ENCODE measurements around the gene BAG5.
"Not testable (repeated sequence)": the region's sequence is repeated elsewhere in the genome, so short reads cannot be mapped to it uniquely, and the experiment has no call there.

The BAG5 gene

DNA sequence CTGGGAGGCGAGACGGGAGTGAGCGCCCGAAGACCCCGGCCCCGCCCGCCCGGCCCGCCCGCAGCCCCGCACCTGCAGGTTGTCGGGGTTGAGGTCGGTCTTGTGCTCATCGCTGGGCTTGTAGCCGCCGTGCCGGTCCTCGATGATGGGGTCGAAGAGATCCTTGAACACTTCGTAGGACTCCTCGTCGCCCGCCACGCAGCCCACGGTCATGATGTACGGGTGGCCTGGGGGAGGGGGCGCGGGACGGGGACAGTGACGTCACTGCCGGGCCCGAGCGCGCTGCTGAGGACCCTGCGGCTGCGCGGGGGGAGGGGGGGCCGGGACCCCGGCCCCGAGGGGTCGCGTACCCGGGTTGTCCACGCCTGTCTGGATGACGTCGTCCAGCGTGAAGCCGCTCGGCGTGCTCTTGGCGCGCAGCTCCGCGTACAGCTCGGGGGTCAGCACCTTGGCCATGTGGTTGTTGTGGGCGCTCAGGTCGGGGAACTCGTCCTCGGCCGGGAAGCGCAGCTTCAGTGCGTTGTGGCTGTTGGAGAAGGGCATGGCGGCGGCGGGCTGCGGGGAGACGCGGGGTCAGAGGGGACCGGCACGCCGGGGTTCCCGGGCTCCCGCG, 40.4 kb downstream of the BAG5 start:
- peak; percentile 21 for DNase-seq

DNA sequence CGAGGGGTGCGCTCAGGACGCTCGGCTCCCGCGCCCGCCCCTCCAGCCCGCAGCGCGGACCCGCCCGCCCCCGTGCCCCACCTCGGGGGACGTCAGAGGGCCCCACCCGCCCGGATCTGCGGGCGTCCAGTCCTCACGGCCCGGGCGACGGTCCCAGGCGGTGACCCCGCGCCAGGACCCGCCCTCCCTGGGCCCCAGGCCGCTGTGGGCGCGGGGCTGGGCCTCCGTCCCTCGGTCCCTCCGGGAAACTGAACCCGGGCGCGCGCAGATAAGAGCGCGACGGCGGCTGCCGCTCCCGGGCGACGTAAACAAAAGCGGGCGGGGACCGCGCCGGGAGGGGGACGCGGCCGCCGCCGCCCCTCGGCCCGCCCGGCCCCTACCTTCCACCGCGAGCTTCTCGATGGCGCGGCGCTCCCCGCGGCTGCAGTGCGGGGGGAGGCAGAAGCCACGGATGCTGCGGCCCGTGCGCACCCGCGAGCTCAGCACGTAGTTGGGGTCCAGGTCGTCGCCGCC, 41.0 kb downstream of the BAG5 start:
- no peak for DNase-seq

DNA sequence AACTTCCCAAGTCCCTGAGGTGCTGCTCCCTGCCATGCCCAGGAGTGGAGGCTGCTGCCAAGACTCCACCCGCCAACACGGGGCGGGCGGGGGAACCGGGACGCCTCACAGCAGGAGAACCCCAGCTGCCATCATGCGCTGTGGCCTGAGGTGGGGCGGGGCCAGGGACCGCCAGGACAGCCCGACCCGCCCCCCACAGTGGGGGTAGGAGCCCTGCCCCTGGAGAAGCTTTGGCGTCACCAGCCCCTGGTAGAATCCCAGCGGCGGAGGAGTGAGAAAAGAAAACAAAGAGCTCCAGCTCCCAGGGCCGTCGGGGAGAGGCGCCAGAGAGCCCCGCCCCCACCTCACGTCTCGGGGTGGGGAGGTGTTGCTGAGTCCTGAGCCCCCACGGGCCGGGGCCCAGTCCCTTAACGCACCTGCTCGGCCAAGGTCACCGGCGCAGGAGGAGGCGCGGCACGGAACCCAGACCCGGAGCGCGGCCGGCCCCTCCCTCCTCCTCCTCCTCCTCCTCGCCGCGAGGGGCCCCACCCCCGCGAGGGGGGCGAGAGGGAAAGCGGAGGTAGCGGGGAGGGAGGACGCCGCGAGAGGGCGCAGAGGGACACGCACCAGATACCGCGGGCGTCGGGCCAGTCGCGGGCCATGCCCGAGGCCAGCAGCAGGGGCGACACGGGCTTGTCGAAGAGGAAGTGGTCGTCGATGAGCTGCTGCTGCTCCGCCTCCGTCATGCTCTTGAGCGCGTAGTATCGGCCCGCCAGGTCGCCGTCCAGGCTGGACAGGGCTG, 41.6 kb downstream of the BAG5 start:
- peak; percentile 51 for DNase-seq

DNA sequence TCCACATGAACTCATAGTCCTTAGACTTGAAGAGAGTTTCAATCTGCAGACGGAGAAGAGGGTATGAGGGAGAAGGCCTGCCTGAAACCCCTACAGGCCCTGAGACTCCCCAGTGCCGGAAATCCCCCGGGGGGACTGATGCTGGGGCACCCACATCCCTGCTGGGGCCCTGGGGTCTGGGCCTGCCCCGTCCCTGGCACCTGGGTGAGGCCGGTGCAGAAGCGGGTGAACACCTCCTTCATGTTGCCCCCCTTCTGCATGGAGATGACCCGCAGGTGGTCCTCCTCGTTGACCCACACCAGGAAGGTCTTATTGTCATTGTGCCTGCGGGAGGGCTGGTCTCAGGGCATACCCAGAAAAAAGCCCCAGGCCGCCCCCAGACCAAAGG, 42.2 kb downstream of the BAG5 start:
- no peak for DNase-seq

DNA sequence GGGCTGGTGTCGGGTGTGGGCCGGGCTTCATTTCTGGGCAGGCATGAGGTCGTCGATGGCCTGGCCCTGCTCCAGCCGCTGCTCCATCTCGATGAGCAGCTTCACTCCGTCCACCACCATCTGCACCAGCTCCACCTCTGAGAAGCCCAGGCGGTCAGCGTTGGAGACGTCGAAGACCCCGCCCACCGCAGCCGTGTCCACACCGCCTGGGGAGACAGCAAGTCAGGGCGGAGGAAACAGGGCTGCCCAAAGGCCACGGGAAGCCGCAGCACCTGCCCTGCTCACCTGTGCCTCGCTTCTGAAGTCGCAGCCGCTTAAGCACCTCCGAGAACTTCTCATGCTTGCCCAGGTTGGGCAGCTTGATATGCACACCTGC, 42.6 kb downstream of the BAG5 start:
- no peak for DNase-seq

DNA sequence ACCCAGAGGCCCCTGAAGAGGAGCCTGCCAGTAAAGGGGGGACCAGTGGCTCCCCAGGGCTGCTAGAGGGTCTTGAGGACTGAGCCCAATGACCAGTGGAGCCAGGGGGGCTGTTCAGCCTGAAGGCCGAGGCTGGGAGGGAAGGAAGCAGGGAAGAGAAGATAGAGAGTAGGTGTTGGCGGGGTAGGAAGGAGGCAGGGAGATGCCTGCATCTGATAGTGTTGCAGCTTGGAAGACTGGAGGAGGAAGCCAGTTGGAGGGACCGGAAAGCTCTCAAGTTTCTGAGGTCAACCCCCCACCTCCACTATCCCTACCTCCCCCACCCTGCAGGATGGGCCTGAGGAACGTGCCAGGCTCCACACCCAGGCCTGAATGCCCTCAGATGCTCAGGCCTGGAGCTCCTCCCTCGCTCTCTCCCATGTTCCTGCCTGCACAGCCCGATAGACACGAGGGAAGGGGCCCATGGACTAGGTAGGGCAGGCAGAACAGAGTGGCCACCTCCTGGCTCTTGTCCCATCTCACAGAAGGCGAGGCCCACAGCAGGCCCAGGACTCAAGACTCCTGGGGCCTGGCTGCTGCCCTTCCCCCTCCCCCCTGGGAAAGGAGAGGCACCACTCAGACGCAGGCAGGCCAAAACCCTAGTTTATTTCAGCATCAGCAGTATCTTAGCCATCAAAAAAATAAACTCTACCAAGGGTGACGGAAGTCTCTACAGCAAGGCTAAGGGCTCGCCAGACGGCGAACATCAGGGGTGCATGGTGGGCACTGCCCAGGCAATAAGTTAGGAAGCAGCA, 43.2 kb downstream of the BAG5 start:
- DNase-seq, result no peak

DNA sequence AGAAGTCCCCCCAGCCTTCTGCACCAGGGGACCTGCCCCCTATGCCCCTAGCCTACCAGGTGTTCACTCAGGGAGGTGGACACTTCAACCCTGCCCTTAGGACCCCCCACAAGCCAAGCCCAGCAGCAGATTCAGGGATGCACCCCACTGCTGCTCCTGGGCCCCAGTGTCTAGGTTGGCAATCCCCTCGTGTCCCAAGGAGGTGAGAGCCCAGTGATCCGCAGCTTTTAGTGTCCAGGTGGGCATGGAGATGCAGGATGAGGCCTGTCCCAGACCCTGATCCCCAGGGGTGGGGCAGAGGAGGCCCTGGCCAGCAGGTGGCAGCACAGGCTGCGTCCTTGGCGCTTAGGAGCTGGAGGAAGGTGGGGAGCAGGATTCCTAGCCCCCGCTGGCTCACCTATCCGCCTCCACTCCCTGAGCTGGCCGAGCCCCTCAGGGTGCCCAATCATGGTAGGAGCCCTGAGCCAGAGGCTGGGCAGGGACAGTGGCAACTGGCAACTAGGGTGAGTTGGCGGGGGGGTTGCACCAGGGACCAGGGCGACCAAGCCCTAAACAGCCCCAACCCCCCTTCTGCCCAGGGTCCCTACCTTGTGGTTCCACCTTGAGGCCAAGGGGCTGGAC, 43.9 kb downstream of the BAG5 start:
- DNase-seq, result peak; percentile 11

DNA sequence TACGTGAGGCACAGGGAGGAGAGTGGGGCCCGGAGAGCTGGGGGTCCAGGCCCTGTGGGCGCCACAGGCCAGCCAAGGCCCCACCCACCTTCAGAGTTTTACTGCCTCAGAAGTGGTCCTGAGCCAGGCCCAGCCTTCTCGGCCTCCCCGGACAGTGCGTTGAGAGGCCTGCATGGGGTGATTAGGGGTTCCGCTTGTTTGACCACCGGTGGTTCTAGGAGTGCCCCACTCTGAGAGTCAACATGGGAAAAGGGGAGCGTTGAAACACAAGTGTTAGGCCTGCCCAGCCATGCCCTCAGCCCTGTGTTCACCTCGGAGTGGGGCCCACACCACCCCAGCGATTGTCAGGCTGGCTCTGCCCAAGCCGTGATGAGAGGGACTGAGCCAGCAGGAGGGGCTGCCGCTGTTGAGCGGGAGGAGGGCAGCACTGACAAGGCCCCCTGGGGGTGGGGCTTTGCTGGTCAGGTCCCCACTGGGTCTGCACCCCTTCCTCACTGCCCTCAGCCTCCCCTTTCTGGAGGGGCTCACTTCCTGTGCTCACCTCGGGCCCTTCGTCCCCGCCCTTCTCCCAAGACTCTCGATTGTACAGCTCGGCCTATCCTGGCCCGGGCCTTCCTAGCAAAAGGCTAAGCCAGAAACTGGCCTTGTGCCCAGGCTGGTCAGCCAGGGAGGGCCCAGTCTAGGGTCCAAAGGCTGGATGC, 44.6 kb downstream of the BAG5 start:
- DNase-seq, result no peak

DNA sequence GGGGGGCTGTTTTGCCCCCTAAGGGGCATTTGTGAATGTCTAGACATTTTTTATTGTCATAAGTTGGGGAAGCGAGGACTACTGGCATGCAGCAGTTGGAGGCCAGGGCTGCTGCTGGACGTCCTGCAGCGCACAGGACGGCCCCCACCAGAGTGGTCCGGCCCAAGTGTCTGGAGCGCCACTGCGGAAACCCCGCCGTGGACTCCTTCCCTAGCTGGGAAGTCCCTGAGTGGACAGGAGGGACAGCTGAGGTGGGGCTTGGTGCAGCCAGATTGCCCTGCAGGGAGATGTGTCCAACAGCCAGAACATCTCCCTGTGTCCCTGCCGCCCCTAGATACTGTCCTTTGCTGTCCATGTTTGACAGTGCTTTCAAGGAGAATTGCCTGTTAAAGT, 45.3 kb downstream of the BAG5 start:
- DNase-seq, result no peak

DNA sequence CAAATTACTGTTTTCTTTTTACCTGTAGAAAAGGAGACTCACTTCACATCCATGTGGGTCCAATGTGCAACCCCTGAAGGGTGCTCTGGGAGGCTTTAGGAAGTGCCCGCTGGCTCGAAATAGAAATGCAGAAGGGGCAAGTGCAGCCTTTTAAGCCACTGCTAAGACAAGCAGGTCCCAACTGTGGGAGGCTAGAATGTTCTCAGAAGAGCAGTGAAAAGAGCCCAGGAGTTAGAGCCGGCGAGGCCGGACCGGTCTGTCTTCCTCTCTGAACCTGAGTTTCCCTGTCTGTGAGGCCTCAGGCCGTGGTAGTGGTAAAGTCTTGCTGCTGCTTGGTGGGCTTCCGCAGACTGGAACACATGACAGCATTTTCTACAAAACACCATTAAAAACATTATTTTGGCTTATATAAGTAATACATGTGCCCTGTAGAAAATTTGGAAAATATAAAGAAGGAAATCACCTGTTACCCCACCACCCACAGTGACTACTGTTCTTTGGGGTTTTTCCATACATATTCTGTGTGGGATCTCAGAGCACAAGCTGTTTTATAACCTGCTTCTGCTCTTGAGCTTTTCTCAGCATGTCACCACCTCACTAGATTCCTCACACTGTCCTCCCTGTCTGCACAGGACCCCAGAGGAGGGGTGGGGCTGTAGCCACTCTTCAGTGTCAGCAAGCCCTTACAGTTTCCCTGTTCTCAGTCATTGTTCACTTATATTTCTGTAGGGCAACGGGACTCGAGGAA, 45.9 kb downstream of the BAG5 start:
- DNase-seq, result no peak

DNA sequence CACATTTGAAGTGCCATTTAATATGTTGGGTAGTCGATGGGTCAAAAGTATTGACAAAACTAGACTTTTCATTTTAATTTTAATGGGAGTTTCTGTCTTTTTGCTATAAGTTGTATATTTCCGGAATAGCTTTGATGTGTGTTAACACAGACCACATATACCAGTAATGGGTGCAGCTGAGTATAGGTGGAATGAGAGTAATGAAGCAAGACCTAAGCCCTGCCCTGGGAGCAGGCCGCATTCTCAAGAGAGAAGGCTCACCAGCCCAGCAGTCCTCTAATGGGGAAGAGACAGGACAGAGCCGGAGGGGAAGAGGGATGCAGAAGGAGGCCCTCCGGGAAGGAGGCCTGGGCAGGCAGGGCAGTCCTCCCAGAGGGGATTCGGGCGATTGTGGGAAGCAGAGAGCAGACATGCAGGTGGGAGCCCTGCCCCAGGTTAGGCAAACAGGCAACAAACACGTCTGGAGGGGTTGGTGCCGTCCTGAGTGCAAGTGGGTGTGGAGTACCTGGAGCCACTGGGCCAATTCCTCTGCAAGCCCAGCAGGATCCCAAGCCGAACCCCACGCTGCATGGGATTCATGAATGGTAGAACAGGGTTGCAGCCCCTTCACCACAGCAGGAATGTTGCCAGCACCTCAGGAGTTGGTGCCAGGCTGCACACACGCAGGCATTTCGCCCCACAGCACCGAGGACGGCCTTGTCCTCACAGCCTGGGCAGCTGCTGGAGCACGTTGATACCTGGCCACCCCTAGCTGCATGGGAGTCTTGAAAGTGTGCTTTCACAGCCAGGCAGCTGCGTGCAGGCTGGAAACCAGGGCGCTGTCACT, 47.6 kb downstream of the BAG5 start:
- DNase-seq, result no peak

DNA sequence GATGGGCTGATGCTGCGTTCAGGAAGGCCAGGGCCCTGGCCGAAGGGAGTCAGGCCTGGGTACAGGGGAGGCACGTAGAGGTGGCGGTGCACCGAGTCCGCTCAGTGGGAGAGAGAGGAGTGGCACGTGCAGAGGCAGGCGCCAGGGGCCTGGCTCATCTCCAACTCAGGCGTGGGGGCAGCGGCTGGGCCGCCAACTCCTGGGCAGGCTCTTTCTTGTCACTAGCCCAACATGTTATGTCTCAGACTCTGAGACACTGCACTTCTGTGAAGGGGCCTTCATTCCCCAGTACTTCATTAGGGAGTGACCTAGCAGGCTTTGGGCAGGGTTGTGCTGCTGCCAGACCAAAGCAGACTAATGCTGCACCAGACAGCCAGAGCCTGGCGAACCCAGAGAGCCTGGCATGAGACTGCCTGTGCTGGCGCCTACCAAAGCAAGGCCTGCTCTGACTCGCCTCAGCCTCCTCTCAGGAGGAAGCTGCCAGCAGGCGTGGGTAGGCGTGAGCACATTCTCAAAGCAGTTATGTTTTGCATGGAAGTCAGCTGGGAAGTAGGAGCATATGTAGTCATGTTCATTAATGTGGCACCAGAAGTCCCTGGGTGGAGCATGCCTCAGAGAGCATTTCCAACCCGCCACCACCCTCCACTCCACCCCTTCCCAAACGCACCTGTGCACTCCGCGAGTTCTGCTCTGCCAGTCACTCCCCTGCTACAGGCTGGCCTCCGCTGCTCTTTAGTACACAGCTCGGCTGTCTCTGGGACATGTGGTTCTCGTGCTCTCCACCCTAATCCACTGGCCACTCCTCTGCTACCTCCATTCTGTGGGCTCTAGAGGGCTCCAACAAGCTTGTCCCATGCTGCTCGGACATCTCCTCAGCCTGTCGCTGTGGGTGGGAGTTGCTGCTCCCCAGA, 49.5 kb downstream of the BAG5 start:
- DNase-seq, result peak; percentile 91

DNA sequence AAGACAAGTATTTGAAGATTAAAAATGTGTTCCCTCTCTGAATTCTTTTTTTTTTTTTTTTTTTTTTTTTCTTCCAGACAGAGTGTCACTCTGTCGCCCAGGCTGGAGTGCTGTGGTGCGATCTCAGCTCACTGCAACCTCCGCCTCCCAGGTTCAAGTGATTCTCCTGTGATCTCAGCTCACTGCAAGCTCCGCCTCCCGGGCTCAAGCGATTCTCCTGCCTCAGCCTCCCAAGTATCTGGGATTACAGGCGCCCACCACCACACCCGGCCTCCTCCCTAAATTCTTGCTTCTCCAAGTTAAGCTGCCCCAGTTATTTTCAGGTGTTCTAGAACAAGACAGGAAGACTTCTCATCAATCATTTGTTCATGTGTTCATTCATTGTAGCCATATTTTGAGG, 50.3 kb downstream of the BAG5 start:
- DNase-seq, result not testable (repeated sequence)

DNA sequence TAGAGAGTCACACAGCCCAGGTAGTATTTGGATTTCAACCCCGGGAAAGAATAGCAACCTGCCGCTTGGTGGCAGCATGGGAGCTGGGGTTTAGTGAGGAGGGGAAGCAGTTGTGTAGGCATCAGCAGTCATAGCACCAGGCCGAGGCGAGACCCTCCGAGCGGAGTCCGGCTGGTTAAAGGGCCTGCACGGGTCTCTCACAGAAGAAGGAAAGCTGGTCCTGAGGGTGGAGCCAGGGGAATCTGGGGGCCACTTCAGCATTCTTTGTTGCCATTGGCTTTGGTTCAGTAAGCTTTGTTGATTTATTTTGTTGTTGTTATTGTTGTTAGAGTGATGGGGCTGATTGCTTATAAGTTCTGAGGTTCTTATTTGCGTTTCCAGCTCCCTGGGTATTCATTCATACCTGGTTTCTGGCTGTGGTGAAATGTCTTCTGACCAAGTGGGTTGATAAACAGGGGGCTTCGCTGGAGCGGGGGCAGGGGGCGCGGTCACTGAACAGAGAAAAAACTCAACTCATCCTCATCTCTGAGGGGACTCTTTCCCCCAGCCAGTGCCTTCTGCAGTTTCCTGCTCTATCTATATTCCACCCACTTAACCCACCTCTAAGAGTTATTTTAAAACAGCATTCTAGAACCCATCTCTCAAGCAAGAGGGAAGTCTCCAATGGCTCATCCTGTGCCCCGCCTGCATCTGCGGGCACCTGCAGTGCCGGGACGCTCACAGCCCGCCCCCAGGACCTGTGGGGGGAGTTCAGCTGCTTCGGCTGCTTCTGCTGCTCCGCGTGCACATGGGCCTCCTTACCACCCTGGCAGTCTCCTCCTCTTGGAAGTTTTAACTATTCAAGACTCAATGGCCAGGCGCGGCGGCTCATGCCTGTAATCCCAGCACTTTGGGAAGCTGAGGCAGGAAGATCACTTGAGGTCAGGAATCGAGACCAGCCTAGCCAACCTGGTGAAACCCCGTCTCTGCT, 51.4 kb downstream of the BAG5 start:
- no peak for DNase-seq

DNA sequence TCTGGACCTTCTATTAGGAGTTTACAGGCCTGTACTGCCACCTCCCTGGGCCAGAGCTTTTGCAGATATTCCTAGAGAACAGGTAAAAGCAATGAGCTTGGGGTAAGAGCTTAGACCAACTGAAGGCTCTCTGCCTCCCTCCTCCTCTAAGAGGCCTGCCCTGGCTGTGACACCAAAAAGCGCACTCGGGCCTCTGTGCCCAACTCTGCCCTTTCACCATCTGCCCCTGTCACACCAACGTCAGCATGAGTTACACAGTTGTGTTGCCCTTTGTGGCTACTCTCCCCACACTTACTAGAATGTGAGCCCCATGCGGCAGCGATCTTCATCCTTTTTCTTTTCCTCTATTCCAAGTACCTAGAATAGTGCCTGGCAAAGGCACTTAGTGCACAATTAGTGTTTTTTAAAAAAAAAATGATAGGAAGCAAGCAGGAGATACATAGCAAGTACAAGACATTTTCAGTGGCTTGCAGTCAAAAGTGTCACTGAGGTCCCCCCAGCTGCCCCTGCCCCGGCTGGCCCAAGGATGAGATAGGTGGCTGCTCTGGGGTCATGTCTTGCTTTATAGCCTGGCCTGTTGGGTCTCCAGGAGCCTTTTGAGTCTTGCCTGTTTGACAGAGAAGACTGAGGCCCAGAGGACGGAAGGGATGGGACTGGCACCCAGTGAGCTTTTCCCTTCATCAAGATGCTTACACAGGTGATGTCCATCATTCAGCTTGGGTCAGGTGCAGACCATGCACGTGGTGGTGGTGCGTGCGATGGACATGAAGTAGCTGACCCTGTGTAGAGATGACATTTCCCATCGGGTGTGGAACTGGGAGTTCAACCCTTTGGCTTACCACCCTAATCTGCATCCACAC, 52.4 kb downstream of the BAG5 start:
- DNase-seq, result no peak

DNA sequence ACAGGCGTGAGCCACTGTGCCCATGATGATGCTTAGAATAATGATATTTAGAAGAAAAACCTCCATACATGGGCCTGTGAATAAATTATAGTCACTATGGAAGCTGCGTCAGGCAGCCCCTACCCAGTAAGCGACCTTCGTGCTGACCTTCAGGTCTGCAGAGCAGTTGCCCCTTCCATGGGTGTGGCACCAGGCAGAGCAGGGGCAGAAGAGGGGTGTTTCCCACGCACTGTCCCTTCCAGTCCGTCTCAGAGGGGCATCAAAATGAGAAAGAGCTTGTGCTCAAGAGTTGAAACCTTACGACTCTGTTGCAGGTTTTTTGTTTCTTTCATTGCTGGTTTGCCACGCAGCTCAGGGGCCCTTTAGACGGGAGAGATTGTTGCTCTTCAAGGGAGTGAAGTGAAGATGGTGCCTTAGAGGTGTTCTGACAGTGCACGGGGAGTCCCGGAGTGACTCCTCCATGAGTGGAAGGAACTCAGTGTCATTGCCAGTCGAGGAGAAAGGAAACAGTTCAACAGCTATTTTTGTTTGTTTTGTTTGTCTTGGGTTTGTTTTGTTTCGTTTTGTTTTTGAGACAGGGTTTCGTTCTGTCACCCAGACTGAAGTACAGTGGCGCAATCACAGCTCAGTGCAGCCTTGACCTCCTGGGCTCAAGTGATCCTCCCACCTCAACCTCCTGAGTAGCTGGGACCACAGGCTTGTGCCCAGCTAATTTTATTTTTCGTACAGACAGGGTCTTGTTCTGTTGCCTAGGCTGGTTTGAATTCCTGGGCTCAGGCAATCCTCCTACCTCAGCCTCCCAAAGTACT, 53.7 kb downstream of the BAG5 start:
- no peak for DNase-seq

DNA sequence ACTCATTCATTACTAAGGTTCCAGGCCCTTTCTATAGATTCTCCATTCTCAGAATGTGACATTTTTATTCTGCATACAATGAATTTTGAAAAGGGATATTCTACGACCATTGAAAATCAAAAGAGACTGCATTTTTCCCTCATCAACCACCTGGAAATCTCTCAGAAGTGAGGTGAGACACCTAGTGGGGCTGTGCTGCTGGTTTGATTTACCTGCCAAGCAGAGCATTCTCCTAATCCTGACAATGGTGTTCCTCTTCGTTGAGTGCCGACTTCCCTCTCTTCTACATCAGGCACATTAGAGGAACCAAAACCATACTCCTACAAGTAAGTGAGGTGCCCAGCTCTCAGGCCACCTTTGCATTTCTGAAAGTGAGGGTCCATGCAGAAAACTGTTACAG, 54.7 kb downstream of the BAG5 start:
- DNase-seq, result no peak
